ENCODE results near the gene KIF2C. TPM values are rescaled to one million over a fixed set of nuclear protein-coding genes. Genes with fewer than 3 reads are reported as not detected.
"Not testable (repeated sequence)": the region's sequence is repeated elsewhere in the genome, so short reads cannot be mapped to it uniquely, and the experiment has no call there.

Gene KIF2C
- total and polyA plus RNA-seq, 8 donors, result 3.3 to 44.9 (median 19.7) TPM

DNA sequence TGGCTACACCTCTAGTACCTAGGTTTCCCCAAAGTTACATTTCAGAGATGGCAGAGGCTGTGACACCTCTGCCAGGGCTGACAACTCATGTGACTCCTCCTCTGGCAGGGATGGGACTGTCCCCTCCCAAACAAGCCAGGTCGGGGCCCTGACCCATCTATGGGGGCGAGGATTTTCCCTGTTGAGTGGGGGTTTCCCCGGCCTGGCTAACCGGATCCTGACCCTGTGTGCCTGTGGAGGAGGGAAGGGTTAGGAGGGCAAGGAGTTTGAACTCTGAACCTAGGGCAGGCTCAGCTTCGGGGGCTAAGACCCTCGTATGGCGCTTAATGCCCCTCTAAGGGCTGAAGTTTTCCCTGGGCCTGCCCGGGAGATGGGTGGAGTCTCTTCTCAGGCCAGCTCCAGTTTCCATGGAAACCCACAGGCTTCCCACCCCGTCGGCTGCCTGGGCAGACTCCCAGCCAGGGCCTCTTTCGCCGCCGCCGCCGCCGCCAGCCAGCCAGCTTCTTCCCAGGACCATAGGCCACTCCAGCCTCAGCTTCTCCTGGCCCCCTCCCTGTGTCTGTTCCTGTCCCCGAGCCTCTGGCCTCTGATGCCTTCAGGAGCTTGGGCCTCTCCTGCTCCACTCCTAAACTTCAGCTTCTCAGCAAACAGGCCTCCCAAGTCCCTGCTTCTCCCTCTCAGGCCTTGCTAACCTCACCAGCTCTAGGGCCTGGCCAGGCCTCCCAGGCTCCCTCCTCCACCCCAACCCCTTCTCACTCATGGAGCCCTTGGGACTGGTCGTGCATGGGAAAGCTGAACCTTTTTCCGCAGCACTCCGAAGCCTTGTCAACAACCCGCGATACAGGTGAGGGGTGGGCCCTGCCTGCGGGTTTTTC is 68.7 kb downstream of the KIF2C start, which contains the start of gene BTBD19:
BTBD19 (plus strand) TSS at position 461 of the 875 bp plus-strand sequence; CDS start at position 759, 298 bp downstream.
- Histone ChIP-seq H3K9me3 (no peaks in the 10 kb centered on the region), H3K4me1 (peaks cover 45 to 99% of the 10 kb centered on the region in 2 donors), H3K27ac (peak within 1 kb of the TSS; percentile 97 to 99), H3K36me3 (peaks cover 0 to 42% of the 10 kb centered on the region in 2 donors), H3K27me3 (no peaks in the 10 kb centered on the region), H3K4me3 (peak within 1 kb of the TSS; percentile 2 to 25)
- TF ChIP-seq CTCF (IDR thresholded peaks at IDR 0.05), result no peak
- DNase-seq (peak; percentile 86 to 93 (median 88)), ATAC-seq (peak; percentile 28)
- intact Hi-C loops (cut with DNase I), result no loop called here

DNA sequence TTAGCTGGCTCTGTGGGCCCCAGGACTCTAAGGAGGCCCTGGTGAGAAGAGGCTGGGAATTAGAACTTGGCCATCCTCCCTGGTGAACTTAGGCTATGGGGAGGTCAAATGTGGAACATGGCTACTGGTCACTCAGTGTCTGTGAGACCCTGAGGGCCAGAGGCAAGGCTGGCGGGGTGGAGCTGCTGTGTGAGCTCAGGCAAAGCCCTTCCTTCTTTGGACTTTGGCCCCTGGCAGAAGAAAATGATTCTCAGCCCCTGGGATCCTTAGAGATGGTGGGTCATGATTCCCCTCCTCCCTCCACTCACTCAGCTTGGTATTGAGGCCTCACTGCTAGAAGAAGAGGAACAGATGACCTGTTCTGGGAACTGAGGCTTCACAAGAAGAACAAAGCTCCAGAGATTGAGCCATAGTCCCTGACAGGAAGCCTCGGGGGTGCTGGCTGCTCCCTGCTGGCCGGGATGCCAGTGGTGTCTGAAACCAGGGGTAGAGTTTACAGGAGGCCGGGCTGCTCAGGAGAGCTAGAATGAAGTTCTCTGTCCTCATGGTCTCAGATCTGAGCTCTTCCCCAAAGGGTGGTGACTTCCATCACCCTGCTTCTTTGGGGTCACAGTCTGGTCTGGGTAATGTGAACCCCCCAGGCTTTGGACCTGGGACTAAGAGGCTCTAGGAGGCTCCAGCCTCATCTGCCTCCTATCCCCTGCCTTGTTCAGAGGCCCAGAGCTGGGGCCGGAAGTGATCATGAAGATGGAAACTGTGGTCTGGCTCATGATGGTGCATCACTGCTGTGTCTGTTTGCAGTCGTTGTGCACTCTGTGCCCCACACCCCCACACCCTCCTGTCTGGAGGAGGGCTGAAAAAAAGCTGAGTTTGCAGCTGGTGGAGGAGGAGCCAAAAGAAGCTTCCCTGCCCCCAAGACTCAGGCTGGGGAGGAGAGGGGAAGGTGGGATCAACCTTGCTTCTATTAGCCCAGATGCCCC is 69.6 kb downstream of the KIF2C start:
- H3K27me3 ChIP-seq, result no peaks in the 10 kb centered on the region
- no peak for TF ChIP-seq CTCF (IDR thresholded peaks at IDR 0.05)
- H3K27ac ChIP-seq, result peak overlapping the region; percentile 97 to 99
- intact Hi-C loops (cut with DNase I), result no loop called here
- H3K36me3 ChIP-seq, result peaks cover 0 to 35% of the 10 kb centered on the region in 2 donors
- ATAC-seq (peak; percentile 2), DNase-seq (peak in 2 of 4 donors; percentile 84 to 86)
- peaks cover 46 to 99% of the 10 kb centered on the region in 2 donors for H3K4me1 ChIP-seq
- no peaks in the 10 kb centered on the region for H3K9me3 ChIP-seq
- peak overlapping the region; percentile 2 to 25 for H3K4me3 ChIP-seq

GRCh38 chr1:44810101-44810761 is 70.6 kb downstream of the KIF2C start:
- Histone ChIP-seq H3K27me3 (no peaks in the 10 kb centered on the region), H3K4me3 (peak overlapping the region in 1 of 2 donors; percentile 25), H3K9me3 (no peaks in the 10 kb centered on the region), H3K36me3 (peaks cover 0 to 32% of the 10 kb centered on the region in 2 donors), H3K27ac (peak overlapping the region; percentile 97 to 99), H3K4me1 (peaks cover 46 to 99% of the 10 kb centered on the region in 2 donors)
- DNase-seq, result peak in 2 of 4 donors; percentile 79 to 89
- TF ChIP-seq CTCF (IDR thresholded peaks at IDR 0.05), result no peak
- intact Hi-C loops (cut with DNase I), result no loop called here
- ATAC-seq, result no peak

GRCh38 chr1:44810762-44811105 is 71.1 kb downstream of the KIF2C start:
- ATAC-seq; H3K27me3 ChIP-seq; intact Hi-C loops (cut with DNase I); H3K4me3 ChIP-seq; H3K9me3 ChIP-seq: not testable (repeated sequence)
- H3K27ac ChIP-seq, result peak overlapping the region; percentile 97 to 99
- peaks cover 46 to 98% of the 10 kb centered on the region in 2 donors for H3K4me1 ChIP-seq
- H3K36me3 ChIP-seq, result peaks cover 0 to 32% of the 10 kb centered on the region in 2 donors
- peak in 1 of 4 donors; percentile 17 for DNase-seq

DNA sequence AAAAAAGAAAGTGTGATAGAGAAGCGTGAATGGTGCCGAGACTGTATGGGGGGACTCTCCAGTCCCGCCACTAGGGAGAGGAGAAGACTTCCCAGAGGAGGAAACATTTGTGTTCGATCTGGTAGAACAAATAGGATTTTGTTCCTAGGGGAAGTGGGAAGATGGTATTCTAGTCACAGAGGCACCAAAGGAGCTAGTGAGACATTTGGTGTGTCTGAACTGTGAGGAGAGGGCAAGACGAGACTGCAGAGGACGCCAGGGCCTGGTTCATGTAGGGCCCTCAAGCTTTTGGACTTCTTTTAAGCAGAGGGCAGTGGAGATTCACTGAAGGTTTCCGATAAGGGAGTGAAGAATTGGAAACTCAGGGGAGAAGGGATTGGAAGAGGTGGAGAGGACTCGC is 71.6 kb downstream of the KIF2C start:
- ATAC-seq (no peak), DNase-seq (peak in 1 of 4 donors; percentile 5)
- Histone ChIP-seq H3K27ac (peak overlapping the region; percentile 23 to 99), H3K4me3 (no peak overlapping the region), H3K4me1 (peaks cover 42 to 93% of the 10 kb centered on the region in 2 donors), H3K9me3 (no peaks in the 10 kb centered on the region), H3K27me3 (no peaks in the 10 kb centered on the region), H3K36me3 (peaks cover 0 to 30% of the 10 kb centered on the region in 2 donors)
- TF ChIP-seq CTCF (IDR thresholded peaks at IDR 0.05), result no peak
- intact Hi-C loops (cut with DNase I), result no loop called here

Measured in left lung (tissue), 10 donors.